ENCODE measurements around the gene MTRF1L. TPM values are rescaled to one million over a fixed set of nuclear protein-coding genes. Genes with fewer than 3 reads are reported as not detected.
"Not testable (repeated sequence)": the region's sequence is repeated elsewhere in the genome, so short reads cannot be mapped to it uniquely, and the experiment has no call there.

MTRF1L gene
- total and polyA plus RNA-seq, 2 of the 8 experiments (the other 6 are each of a cell fraction or from before 2014, with no cell fraction given) = 4.5 to 26.5 TPM

DNA sequence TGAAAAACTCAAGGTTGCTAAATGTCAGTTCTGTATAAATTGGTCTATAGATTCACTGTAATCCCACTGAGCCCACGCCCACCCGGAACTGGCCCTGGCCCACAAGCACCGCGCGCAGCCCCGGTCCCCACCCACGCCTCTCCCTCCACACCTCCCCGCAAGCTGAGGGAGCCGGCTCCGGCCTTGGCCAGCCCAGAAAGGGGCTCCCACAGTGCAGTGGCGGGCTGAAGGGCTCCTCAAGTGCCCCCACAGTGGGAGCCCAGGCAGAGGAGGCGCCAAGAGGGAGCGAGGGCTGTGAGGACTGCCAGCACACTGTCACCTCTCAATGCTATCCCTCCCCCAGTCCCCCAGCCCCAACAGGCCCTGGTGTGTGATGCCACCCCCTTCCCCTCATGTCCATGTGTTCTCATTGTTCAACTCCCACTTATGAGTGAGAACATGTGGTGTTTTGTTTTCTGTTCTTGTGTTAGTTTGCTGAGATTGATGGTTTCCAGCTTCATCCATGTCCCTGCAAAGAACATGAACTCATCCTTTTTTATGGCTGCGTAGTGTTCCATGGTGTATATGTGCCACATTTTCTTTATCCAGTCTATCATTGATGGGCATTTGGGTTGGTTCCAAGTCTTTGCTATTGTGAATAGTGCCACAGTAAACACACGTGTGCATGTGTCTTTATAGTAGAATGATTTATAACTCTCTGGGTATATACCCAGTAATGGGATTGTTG lies 36.2 kb downstream of the MTRF1L start:
- not testable (repeated sequence) for H3K56ac ChIP-seq (replicated peaks; ENCODE audit: insufficient read length, low read depth, low read length); H3K9ac ChIP-seq (replicated peaks in 1 of 4; ENCODE audit: extremely low read depth in 1 of 4, low read depth in 3 of 4, low read length in 3 of 4); DNase-seq (ENCODE audit: low read depth in 1 of 2, low spot score in 2 of 2); H3K79me1 ChIP-seq (ENCODE audit: low read depth, low read length); FAIRE-seq; H3K9me3 ChIP-seq (ENCODE audit: insufficient read depth in 2 of 2, low read depth in 1 of 2, low read length in 1 of 2); H3K4me1 ChIP-seq (replicated peaks in 1 of 4; ENCODE audit: control insufficient read depth in 3 of 4, insufficient read depth in 4 of 4, low read length in 3 of 4); H2BK12ac ChIP-seq (ENCODE audit: low read depth, low read length); H2BK5ac ChIP-seq (ENCODE audit: low read depth, low read length); H2BK15ac ChIP-seq (ENCODE audit: low read length); H3K23ac ChIP-seq (ENCODE audit: insufficient read length); H2BK20ac ChIP-seq (ENCODE audit: low read length); H3K4me3 ChIP-seq (ENCODE audit: extremely low read depth in 1 of 4, insufficient read depth in 2 of 4, low read depth in 3 of 4, low read length in 4 of 4); H3K4me2 ChIP-seq (ENCODE audit: insufficient read depth in 1 of 2, low read depth in 2 of 2, low read length in 2 of 2); H4K8ac ChIP-seq (ENCODE audit: extremely low read depth, insufficient read depth, low read length); H2BK120ac ChIP-seq (replicated peaks; ENCODE audit: low read depth, low read length); H3K4ac ChIP-seq (replicated peaks; ENCODE audit: insufficient read length, low read depth, low read length); H3K27ac ChIP-seq (ENCODE audit: low read depth, low read length); H3K14ac ChIP-seq (ENCODE audit: insufficient read length); H3K23me2 ChIP-seq (ENCODE audit: low read depth, low read length); H3K27me3 ChIP-seq (replicated peaks in 1 of 4; ENCODE audit: control insufficient read depth in 3 of 4, extremely low read depth in 1 of 4, insufficient read depth in 3 of 4, low read length in 3 of 4); H4K91ac ChIP-seq (replicated peaks; ENCODE audit: insufficient read length, low read length); H2AK5ac ChIP-seq (ENCODE audit: low read depth, low read length); H4K20me1 ChIP-seq (replicated peaks in 1 of 2; ENCODE audit: control insufficient read depth in 1 of 2, insufficient read depth in 2 of 2, low read length in 2 of 2); H3K18ac ChIP-seq (ENCODE audit: extremely low read depth, low read length); H3K79me2 ChIP-seq (ENCODE audit: control insufficient read depth in 1 of 2, insufficient read depth in 2 of 2, low read length in 2 of 2); H4K5ac ChIP-seq (ENCODE audit: insufficient read length, low read depth, low read length); H2AFZ ChIP-seq (ENCODE audit: low read length)
- ChIA-PET CTCF (ENCODE audit: partially characterized antibody) (interaction anchor here (1.0 to 2.6 kb wide), 3 partner anchors 13 to 18 kb away, joined by 3 to 10 read pairs (median 3); no protein-coding TSS in a partner anchor), POLR2A (ENCODE audit: partially characterized antibody) (interaction anchor here (1.2 kb wide), 1 partner anchor 11 kb away, joined by 3 read pairs; no protein-coding TSS in a partner anchor)
- 92% methylated on average over 4 of the region's 15 CpGs; no CpG with 5 or more reads in 1 of the 2 experiments for WGBS, 2 experiments (ENCODE audit: extremely low coverage in 1 of 2, insufficient coverage in 1 of 2, insufficient read length in 1 of 2, insufficient replicate concordance in 2 of 2, low coverage in 1 of 2, low lambda C conversion rate in 2 of 2, missing lambda C conversion rate in 1 of 2)
- H3K36me3 ChIP-seq (ENCODE audit: control insufficient read depth in 2 of 4, insufficient read depth in 4 of 4, low read length in 3 of 4) = peaks cover 3 to 19% (median 9%) of the 10 kb centered on the region in 4 experiments; a peak in 6 of 8 replicates

Measured in H1 (cell line).